ENCODE results near the gene RAB37.
A peak's percentile ranks its signal among the peaks of the same experiment; 100 is the strongest.

Gene RAB37

DNA sequence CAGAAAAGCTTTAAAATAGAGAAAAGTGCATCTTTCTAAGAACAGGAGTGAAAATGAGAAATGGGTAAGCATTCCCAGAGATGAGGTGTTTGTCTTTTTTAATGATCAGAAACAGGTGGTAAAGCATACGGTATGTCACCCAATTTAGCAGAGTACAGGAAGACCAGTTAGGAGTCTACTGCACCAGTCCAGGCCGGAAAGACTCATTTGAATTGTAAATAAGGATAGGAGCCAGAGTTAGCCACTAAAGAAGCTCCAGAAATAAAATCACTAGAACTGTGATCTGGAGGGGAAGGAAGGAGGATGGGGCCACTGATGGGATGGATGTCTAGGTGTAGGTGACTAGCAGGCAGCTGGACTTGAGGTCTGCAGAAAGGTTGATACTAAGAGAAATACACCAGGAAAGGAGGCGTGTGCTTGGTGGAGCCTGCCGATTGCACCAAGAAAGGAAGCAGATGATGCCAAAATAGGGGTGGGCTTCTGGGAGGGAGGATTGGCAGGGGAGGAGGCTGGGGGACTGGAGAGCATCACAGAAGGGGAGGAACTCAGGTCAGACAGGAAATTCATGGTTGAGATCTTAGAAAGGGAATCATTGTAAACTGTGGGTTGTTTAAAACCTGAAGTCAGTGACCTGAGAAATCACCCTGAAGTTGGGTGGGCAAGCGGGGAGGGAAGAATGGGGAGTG, 47.2 kb downstream of the RAB37 start:
- no peak for DNase-seq

DNA sequence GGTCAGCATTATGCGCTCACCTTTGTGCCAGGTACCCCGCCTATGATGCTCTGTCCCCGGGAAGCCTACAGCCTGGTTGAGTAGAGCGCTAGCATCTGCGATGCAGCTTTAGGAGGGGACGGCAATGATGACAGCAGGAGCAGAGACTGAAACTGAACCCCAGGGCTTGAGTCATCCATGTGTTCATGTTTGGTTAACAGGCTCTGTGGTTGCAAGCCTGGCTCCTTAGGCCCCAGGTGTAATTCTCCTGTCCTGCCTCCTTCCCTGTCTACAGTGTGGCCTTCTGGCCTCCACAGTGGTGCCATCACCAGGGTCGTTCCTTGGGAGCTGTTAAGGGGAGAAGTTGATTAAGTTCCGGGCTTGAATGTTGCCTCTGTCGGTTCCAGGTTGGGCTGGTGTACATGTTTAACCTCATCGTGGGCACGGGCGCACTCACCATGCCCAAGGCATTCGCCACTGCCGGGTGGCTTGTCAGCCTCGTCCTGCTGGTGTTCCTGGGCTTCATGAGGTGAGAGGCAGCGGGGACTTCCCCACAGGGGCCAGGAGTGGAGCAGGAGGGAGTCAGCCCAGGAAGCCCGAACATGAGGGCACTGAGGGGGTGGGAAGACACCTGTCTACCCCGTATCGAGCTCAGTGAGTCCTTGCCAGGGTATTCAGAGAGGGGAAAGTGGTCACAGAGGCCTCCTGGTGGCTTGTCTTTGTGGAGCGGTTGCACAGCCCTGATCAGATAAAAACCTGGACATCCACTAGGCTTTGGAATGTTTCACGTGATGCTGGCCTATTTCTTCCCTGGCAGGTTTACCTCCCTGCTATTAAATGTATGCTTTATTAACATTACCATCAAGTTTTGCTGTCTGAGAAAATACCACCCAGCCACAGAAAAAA, 48.3 kb downstream of the RAB37 start:
- peak in 1 of 2 experiments; percentile 40 for DNase-seq

DNA sequence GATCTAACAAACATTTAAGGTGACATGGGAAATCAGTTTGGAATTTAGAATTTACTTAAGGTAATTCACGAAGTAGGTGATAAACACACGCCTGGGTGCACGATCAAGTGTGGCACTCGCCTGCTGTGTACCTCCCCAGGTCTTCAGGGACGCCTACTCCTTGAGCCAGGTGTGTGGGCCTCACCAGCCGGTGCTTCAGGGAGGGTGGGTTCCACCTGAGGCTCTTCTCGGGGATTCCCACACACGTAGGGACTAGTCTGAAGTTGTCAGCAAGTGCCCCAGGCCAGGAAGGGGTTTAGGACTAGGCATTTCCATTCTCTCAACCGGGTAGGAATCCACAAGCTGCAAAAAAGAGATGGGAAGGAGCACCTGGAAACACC, 48.9 kb downstream of the RAB37 start:
- DNase-seq: no peak

DNA sequence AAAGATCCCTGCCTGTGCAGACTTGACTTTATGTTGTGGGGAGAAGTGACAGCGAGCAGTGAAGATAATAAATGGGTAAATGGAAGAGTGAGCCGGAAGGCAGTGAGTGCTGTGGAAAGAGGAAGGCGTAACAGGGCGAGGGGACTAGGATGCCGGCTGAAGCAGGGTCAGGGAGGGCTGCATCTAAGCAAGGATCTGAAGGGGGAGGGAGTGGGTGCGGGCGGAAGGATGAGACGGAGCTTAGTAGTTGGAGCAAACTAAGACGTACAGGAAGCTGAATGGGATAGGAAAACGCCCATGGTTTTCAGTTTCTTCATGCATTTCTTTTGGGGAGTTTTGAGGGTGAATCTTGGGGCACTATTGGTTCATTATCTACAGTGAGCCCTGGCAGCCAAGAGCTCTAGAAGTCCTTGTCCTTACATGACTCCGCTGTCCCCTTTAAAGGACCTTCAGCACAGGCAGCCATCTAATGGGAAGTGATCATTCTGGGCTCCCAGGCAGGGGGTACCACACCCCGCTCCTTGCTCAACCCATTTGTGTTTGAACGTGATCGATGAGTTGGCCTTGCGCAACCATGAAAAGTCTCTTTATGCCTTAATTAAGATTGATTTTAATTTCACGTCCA, 49.5 kb downstream of the RAB37 start:
- DNase-seq: peak; percentile 96 to 97

DNA sequence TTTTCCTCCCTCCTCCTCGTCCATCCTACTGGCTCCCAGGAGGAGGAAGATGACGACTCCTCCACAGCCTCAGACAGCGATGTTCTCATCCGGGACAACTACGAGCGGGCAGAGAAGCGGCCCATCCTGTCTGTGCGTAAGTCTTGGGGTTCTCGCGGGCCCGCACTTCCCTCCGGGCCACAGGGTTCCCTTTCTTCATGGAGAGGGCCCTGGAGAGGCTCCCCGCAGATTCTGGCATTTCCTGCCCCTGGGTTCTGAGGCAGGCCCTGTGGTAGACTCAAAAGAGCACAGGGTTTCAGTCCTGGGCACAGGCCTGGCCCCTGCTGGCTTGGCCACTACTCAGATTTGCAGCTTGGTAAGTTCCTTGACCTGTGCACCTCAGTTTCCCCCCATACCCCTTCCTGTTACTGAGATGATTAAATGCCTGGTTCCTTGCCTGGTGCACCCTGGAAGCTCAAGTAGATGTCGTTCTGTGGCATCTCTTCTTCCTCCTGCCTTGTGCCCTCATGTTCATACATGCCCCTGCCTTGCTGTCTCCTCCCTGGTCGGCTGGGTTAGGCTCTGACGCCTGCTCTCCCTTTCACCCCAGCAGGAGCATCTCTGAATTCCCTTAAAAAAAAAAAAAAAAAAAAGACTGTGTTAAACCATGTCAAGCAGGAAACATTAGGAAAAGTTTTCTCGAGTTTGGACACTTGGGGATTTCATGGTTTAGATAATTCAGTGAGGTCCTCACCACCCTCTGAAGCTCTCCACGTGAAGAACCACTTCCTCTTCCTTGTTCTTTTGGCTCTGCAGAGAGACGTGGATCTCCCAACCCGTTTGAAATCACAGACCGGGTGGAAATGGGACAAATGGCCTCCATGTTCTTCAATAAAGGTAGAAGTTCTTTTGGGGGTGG, 53.4 kb downstream of the RAB37 start:
- peak; percentile 56 to 61 for DNase-seq

DNA sequence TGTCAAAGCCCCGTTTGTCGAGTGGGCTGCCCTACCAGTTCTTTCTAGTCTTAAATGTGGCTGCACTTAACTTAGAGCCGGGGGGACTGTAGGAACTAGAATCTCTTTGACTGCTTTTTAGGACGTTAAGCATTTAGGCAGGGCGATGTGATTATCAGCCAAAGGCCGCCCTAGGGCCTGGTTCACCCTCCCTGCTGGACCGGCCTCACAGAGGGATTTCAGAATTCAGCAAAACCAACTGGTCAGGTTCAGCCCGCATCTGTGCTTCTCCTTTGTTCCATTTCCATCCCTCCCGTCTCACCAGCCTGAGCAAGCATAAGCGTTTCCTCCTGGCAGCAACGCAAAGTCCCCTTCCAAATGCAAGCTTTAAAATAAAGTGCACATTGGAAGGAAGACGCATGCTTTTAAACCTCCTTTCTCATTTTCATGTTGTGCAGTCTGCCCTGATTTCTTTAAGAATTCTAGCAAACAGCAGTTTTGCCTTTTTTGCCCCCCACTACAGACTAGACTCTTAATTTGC, 55.6 kb downstream of the RAB37 start:
- no peak for DNase-seq

DNA sequence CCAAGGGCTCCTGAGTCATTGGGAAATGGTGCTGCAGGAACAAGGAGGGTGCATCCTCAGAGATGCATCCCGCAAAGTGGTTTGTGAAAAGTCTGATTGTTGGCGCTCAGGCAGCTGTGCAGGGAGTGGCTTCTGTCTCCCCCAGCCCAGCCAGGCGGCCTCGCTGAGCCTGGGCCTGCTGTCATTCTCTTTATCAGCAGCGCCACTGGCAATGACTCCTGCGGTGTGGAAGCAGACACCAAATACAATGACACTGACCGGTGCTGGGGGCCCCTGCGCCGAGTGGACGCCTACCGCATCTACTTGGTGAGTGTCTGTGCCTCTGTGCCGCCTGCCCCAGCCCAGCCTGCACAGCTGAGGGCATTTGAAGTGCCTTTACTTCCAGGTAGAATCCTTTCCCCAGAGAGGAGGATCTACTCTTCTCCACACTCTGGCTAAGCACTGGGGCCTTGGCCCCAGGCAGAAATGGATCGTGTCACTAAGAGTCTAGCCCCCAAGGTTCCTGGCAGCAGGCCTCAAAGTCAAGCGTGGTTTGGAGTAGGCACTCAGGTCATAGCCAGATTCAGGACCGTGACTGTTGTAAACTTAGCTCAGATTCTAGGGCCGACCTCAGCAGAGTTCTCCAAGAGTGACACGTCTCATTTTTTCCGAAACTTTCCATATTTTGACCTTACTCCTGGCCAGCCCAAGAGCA, 58.4 kb downstream of the RAB37 start:
- no peak for DNase-seq

DNA sequence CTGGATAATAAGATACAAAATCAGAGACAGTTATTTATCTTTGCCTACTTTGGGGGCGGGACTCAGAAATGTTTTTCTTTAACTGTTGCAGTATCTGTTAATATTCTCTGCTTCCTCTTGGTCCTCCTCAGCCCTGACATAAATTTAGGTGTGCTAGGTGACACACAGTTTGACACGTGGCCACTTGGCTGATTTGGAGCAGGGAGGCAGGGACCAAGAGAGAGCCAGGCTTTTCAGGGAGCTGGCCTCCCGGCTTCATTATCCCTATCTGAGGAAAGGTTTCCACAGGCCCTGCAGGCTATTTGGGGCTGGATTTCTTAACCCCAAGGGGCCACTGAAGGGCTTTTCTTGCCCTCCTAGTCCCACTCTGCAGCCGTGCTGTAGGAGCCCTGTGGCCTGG, 59.2 kb downstream of the RAB37 start:
- no peak for DNase-seq

DNA sequence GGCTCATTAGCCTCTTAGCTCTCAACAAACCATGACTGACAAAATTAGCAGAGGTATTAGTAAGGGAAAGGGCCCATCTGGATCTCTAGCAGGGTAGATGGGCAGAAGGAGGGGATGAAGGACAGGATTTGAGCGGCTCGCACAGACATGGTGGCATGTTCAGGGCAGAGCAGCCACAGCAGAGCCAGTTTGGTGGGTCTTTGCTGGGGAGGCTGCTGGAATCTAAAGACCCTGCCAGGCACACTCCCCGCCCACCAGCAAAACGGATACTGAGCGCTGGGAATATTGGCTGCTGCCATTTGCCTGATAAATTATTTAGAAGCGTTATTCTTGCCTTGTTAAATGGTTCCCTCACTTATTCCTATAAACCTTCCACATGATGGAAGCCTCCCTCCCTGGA, 59.8 kb downstream of the RAB37 start:
- no peak for DNase-seq
